HepG2 (cell line): Measurements from ENCODE around the gene SEC14L2. TPM values are rescaled to one million over a fixed set of nuclear protein-coding genes. Genes with fewer than 3 reads are reported as not detected.

Source experiments
- ATAC-seq: fragments of 200-7000 bp; cut with Tn5 transposase; 3 replicates; pipeline ENCODE4 v1.9.1; 2020; ENCODE audit warnings: mild to moderate bottlenecking, moderate library complexity
- BruUV-seq: library from RNA; stranded (reverse); fragments of 400-500 nt; replicated peaks from 2 replicates; lab custom pipeline; 2021; lab: Mats Ljungman, UMichigan
- CTCF ChIA-PET: fragments of 300-600 bp; formaldehyde crosslinking; extraction: SDS; loops from one replicate; lab custom pipeline; 2021; ENCODE audit warnings: low total read pairs, inconsistent platforms, low intra/inter-chr PET ratio; lab: Yijun Ruan, JAX
- POLR2A ChIA-PET: fragments of 350-600 bp; sonication (Branson Sonifier 250); formaldehyde crosslinking; loops from one replicate; lab custom pipeline; 2020; ENCODE audit warnings: antibody characterized with exemption, inconsistent platforms; lab: Yijun Ruan, JAX
- DNase-seq: peaks from one replicate; pipeline ENCODE4 v3.0.0-alpha.2; 2015; ENCODE audit warnings: low spot score
- FAIRE-seq: peaks from 3 replicates; lab custom pipeline; 2011; peaks lifted over from hg19 to GRCh38; lab: Jason Lieb, UNC
- H2AFZ ChIP-seq: one replicate; pipeline ENCODE4 v1.6.1; 2011; ENCODE audit warnings: low read length, inconsistent platforms
- H3K27ac ChIP-seq: fragments of 300-600 bp; 3 replicates; pipeline ENCODE4 v1.8.0; 2011; ENCODE audit warnings: mixed run types, mild to moderate bottlenecking, mixed read lengths, low read length, inconsistent platforms; ENCODE audit not compliant: insufficient read depth; ENCODE audit errors: extremely low read length
- H3K27me3 ChIP-seq, 2 experiments: fragments of 200-600 bp in 1 of 2; 2 replicates in 1 of 2; 3 replicates in 1 of 2; pipeline versions ENCODE4 v1.6.0 to v1.8.0; 2011; ENCODE audit warnings: low read length in 2 of 2, mild to moderate bottlenecking in 2 of 2, moderate library complexity in 2 of 2, inconsistent platforms in 1 of 2; ENCODE audit not compliant: insufficient read depth in 2 of 2, control insufficient read depth in 1 of 2
- H3K36me3 ChIP-seq, 2 experiments: fragments of 200-600 bp in 1 of 2; replicated peaks in 1 of 2; 2 replicates in 1 of 2; 3 replicates in 1 of 2; pipeline versions ENCODE4 v1.5.1 to v1.8.0; 2011; ENCODE audit warnings: low read length in 2 of 2, inconsistent platforms in 1 of 2; ENCODE audit not compliant: insufficient read depth in 2 of 2, control insufficient read depth in 1 of 2
- H3K4me1 ChIP-seq: 2 replicates; pipeline ENCODE4 v1.5.1; 2012; ENCODE audit warnings: low read length, inconsistent platforms; ENCODE audit not compliant: insufficient read depth
- H3K4me2 ChIP-seq: 2 replicates; pipeline ENCODE4 v1.6.0; 2011; ENCODE audit warnings: low read depth, low read length, inconsistent platforms
- H3K4me3 ChIP-seq, 3 experiments: fragments of 200-600 bp in 1 of 3; sonication (generic), shearing (Covaris generic) in 1 of 3; replicated peaks in 1 of 3; 2 replicates each; pipeline ENCODE4 v1.5.1; 2011 to 2016; ENCODE audit warnings: low read length in 3 of 3, inconsistent platforms in 2 of 3, low read depth in 2 of 3, mild to moderate bottlenecking in 2 of 3, control low read depth in 1 of 3, mixed read lengths in 1 of 3; ENCODE audit not compliant: insufficient read depth in 1 of 3
- H3K79me2 ChIP-seq: one replicate; pipeline ENCODE4 v1.6.1; 2011; ENCODE audit warnings: low read length, inconsistent platforms; ENCODE audit not compliant: insufficient read depth
- H3K9ac ChIP-seq: 2 replicates; pipeline ENCODE4 v1.6.0; 2011; ENCODE audit warnings: mild to moderate bottlenecking, low read depth, low read length, inconsistent platforms; ENCODE audit not compliant: insufficient read depth
- H3K9me3 ChIP-seq: 2 replicates; pipeline ENCODE4 v1.5.1; 2012; ENCODE audit warnings: mild to moderate bottlenecking, low read length
- H4K20me1 ChIP-seq: 2 replicates; pipeline ENCODE4 v1.6.0; 2011; ENCODE audit warnings: inconsistent platforms, mild to moderate bottlenecking, low read length, moderate library complexity; ENCODE audit not compliant: insufficient read depth
- EEA1 ChIP-seq: sonication (generic); formaldehyde crosslinking; IDR thresholded peaks from 2 replicates; pipeline ENCODE4 v1.5.1; 2020; ENCODE audit warnings: mild to moderate bottlenecking, missing genetic modification reagents, borderline replicate concordance
- FOXC1 ChIP-seq: sonication (generic); formaldehyde crosslinking; IDR thresholded peaks from 2 replicates; pipeline ENCODE4 v1.8.0; 2022; ENCODE audit warnings: mild to moderate bottlenecking, missing genetic modification reagents, borderline replicate concordance
- FOXJ3 ChIP-seq: sonication (generic); formaldehyde crosslinking; IDR thresholded peaks from 2 replicates; pipeline ENCODE4 v1.4.0; 2020; ENCODE audit warnings: missing genetic modification reagents, mild to moderate bottlenecking, borderline replicate concordance
- FOXM1 ChIP-seq: sonication (generic); formaldehyde crosslinking; IDR thresholded peaks from 2 replicates; pipeline ENCODE4 v1.5.0; 2020; ENCODE audit warnings: missing genetic modification reagents
- HNF4G ChIP-seq, 2 experiments: sonication (generic) in 1 of 2; formaldehyde crosslinking in 1 of 2; IDR thresholded peaks; 2 replicates each; pipeline versions ENCODE4 v1.4.0 to v1.6.1; 2011 to 2020; ENCODE audit warnings: borderline replicate concordance in 2 of 2, low read depth in 2 of 2, mild to moderate bottlenecking in 2 of 2, low read length in 1 of 2, missing genetic modification reagents in 1 of 2, moderate library complexity in 1 of 2
- HNRNPUL1 ChIP-seq: fragments of 200-400 bp; formaldehyde crosslinking; IDR thresholded peaks from 2 replicates; pipeline ENCODE4 v1.6.1; 2017; ENCODE audit warnings: low read depth, mild to moderate bottlenecking, low read length, moderate library complexity
- KDM2A ChIP-seq: sonication (generic); formaldehyde crosslinking; IDR thresholded peaks from 2 replicates; pipeline ENCODE4 v1.4.0; 2020; ENCODE audit warnings: low read depth, missing genetic modification reagents, borderline replicate concordance
- LCORL ChIP-seq, 2 experiments: fragments of 450-650 bp in 1 of 2; sonication (generic) in 1 of 2; formaldehyde crosslinking in 1 of 2; IDR thresholded peaks; 2 replicates each; pipeline versions ENCODE4 v1.5.0 to v1.6.1; 2017 to 2020; ENCODE audit warnings: antibody characterized with exemption in 1 of 2, missing genetic modification reagents in 1 of 2
- MYC ChIP-seq: sonication (generic); formaldehyde crosslinking; IDR thresholded peaks from 2 replicates; pipeline ENCODE4 v1.9.0; 2021; ENCODE audit warnings: missing genetic modification reagents, borderline replicate concordance
- NFYC ChIP-seq: IDR thresholded peaks from 2 replicates; pipeline ENCODE4 v1.6.1; 2016; ENCODE audit warnings: missing genetic modification reagents, missing compliant biosample characterization
- POLR2AphosphoS2 ChIP-seq: IDR thresholded peaks from 2 replicates; pipeline ENCODE4 v1.6.1; 2011; ENCODE audit warnings: low read depth, low read length, improper control_type of control experiment
- SCMH1 ChIP-seq: sonication (generic); formaldehyde crosslinking; IDR thresholded peaks from 2 replicates; pipeline ENCODE4 v1.9.0; 2021; ENCODE audit warnings: missing genetic modification reagents, mild to moderate bottlenecking, borderline replicate concordance
- SMC3 ChIP-seq: IDR thresholded peaks from 2 replicates; pipeline ENCODE4 v1.6.1; 2011; ENCODE audit warnings: low read length, improper control_type of control experiment
- TCF7 ChIP-seq: sonication (generic); IDR thresholded peaks from 2 replicates; pipeline ENCODE4 v1.6.1; 2016; ENCODE audit warnings: antibody characterized with exemption, low read depth
- XRCC5 ChIP-seq: fragments of 200-400 bp; formaldehyde crosslinking; optimal IDR thresholded peaks from 2 replicates; pipeline ENCODE3; 2017; ENCODE audit warnings: mild to moderate bottlenecking, low read length
- YY1 ChIP-seq: IDR thresholded peaks from 2 replicates; pipeline ENCODE4 v1.6.1; 2011; ENCODE audit warnings: low read length, low read depth, moderate library complexity, mild to moderate bottlenecking; ENCODE audit not compliant: insufficient read depth, insufficient replicate concordance
- ZNF121 ChIP-seq: sonication (generic); formaldehyde crosslinking; IDR thresholded peaks from 2 replicates; pipeline ENCODE4 v1.5.0; 2020; ENCODE audit warnings: mild to moderate bottlenecking, missing genetic modification reagents
- ZNF644 ChIP-seq: IDR thresholded peaks from 2 replicates; pipeline ENCODE4 v1.6.1; 2016; ENCODE audit warnings: low read depth
- ZNF792 ChIP-seq: IDR thresholded peaks from 2 replicates; pipeline ENCODE4 v1.6.1; 2016
- WGBS: methylation state at CpG from one replicate; pipeline ENCODE4 v1.1.6; 2017; ENCODE audit warnings: low lambda C conversion rate; 5-methylcytosine and 5-hydroxymethylcytosine counted together
- in situ Hi-C: cut with HindIII; loops from 2 replicates; pipeline ENCODE4 v1.10.0; 2017; ENCODE audit warnings: low pct_unique_long_range_greater_than_20kb; ENCODE audit not compliant: extremely low pct_ligation_motif_present
- intact Hi-C: fragments of 100-400 bp; cut with micrococcal nuclease; formaldehyde crosslinking; loops from one replicate; pipeline ENCODE4 v1.10.0; 2022; ENCODE audit not compliant: unreplicated experiment
- polyA plus RNA-seq, 8 experiments: library from polyadenylated mRNA; depleted of rRNA in 3 of 8; stranded (reverse) in 7 of 8; unstranded in 1 of 8; fragments of >200 nt; fragmentation: Illumina TruSeq in 4 of 8; extraction: Trizol in 4 of 8; gene quantifications; 2 replicates each; pipeline versions ENCODE4 v1.2.1 to v1.2.3, GENCODE V29; 2011 to 2016; ENCODE audit warnings: low read depth in 4 of 8, missing spikeins in 1 of 8, mixed read lengths in 1 of 8; ENCODE audit not compliant: insufficient read depth in 1 of 8
- total RNA-seq, 5 experiments: library from RNA; depleted of rRNA; stranded (reverse); fragments of >200 nt; fragmentation: Illumina TruSeq; extraction: Trizol; gene quantifications; 2 replicates each; pipeline ENCODE4 v1.2.3, GENCODE V29; 2016; ENCODE audit warnings: low read depth in 1 of 5
- TF ChIP-seq, protein P1 (sequence below): IDR thresholded peaks from 2 replicates; pipeline ENCODE4 v1.6.1; 2016; ENCODE audit warnings: low read depth, control low read depth
- TF ChIP-seq, protein P2 (sequence below): sonication (generic); formaldehyde crosslinking; IDR thresholded peaks from 2 replicates; pipeline ENCODE4 v1.5.0; 2020; ENCODE audit warnings: missing genetic modification reagents, mild to moderate bottlenecking, borderline replicate concordance

The SEC14L2 gene
- total and polyA plus RNA-seq, 2 of the 13 experiments (the other 11 are each of a cell fraction or from before 2014, with no cell fraction given), result 4.1 to 5.1 TPM

DNA sequence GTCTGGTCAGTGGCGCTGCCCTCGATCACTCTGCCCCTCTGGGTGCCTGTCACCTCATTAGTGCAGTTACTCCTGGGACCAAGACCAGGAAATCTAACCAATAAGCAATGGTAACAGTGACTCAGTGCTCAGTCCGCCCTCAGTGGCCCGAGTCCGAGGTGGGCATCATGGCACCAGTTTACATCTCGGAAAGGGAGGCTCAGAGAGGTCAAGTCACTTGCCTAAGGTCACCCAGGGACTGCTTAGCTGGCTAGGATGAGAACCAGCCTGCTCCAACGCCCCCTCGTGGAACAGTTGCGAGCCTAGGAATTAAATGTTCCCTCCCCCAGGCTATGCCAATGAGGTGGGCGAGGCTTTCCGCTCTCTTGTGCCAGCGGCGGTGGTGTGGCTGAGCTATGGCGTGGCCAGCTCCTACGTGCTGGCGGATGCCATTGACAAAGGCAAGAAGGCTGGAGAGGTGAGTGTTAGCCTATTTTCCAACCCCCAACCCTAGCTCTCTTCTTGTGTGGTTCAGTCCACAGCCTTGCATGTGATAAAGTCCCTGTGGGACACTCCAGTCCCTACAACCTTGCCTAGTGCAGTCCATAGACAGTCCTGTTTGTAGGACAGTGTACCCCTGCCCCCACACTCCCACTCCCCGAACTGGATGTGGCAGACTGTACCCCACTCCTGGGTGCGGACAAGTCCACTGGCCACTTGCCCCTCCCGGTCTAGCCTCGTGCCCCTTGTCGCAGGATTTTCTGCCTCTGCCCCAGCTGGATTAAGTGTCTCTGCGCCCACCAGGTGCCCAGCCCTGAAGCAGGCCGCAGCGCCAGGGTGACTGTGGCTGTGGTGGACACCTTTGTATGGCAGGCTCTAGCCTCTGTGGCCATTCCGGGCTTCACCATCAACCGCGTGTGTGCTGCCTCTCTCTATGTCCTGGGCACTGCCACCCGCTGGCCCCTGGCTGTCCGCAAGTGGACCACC is 29.9 kb downstream of the SEC14L2 start:
- Histone ChIP-seq H3K4me2 (peak overlapping the region; percentile 99), H3K36me3 (peaks cover 0 to 5% of the 10 kb centered on the region in 2 experiments; a peak in 2 of 5 replicates), H3K9me3 (no peaks in the 10 kb centered on the region), H3K27me3 (no peaks in the 10 kb centered on the region), H4K20me1 (no peaks in the 10 kb centered on the region), H3K27ac (peak overlapping the region; percentile 70), H3K4me3 (peak overlapping the region; percentile 68 to 89 (median 68); a peak in 5 of 6 replicates), H2AFZ (no peak overlapping the region), H3K9ac (peak overlapping the region; percentile 68; the same call in 1 of the 2 replicates), H3K79me2 (peaks cover 12% of the 10 kb centered on the region), H3K4me1 (peaks cover 31% of the 10 kb centered on the region)
- FAIRE-seq (peak; percentile 71), ATAC-seq (peak; percentile 16), DNase-seq (peak; percentile 70)
- intact Hi-C loops (loop anchor here (1.0 kb wide), 1 partner anchor 35 kb away; no protein-coding TSS in a partner anchor), in situ Hi-C loops (loop anchor here (5.0 kb wide), 1 partner anchor 34 kb away; no protein-coding TSS in a partner anchor)
- BruUV-seq, result no TSS peak
- ChIA-PET CTCF (interaction anchor here (1.4 to 2.5 kb wide), 3 partner anchors 35 to 40 kb away, joined by 4 to 43 read pairs (median 5); partner anchors contain the start of gene RNF215), POLR2A (interaction anchor here (1.0 to 7.2 kb wide), 3 partner anchors 13 to 39 kb away, joined by 3 to 164 read pairs (median 5); partner anchors contain the start of genes RNF215 and SEC14L2)
- WGBS, result 77% methylated on average over 27 of the region's 29 CpGs
- TF ChIP-seq, protein P1, sequence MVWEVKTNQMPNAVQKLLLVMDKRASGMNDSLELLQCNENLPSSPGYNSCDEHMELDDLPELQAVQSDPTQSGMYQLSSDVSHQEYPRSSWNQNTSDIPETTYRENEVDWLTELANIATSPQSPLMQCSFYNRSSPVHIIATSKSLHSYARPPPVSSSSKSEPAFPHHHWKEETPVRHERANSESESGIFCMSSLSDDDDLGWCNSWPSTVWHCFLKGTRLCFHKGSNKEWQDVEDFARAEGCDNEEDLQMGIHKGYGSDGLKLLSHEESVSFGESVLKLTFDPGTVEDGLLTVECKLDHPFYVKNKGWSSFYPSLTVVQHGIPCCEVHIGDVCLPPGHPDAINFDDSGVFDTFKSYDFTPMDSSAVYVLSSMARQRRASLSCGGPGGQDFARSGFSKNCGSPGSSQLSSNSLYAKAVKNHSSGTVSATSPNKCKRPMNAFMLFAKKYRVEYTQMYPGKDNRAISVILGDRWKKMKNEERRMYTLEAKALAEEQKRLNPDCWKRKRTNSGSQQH, result 0 out of 2 replicates have a peak, but pooled peaks have one; percentile 36
- TF ChIP-seq YY1, result no peak
- TF ChIP-seq FOXC1, result no peak
- no peak for TF ChIP-seq ZNF792 (CRISPR knock-in tag)
- TF ChIP-seq ZNF121, result no peak; the same call in 1 of the 2 replicates
- no peak for TF ChIP-seq TCF7
- TF ChIP-seq KDM2A (CRISPR knock-in tag), result no peak; the same call in 1 of the 2 replicates
- TF ChIP-seq NFYC (CRISPR knock-in tag), result no peak
- TF ChIP-seq FOXM1, result no peak
- TF ChIP-seq HNF4G (IDR thresholded peaks at IDR 0.05; ENCODE audit: borderline replicate concordance, low read depth, low read length), result no peak
- no peak for TF ChIP-seq HNF4G (CRISPR knock-in tag; IDR thresholded peaks at IDR 0.05; ENCODE audit: borderline replicate concordance, low read depth)
- TF ChIP-seq POLR2AphosphoS2, result no peak
- TF ChIP-seq LCORL (IDR thresholded peaks at IDR 0.05), result no peak
- TF ChIP-seq LCORL (CRISPR knock-in tag; IDR thresholded peaks at IDR 0.05), result 0 out of 2 replicates have a peak, but pooled peaks have one; percentile 5
- peak; percentile 73 for TF ChIP-seq SMC3
- no peak for TF ChIP-seq ZNF644 (CRISPR knock-in tag)
- TF ChIP-seq MYC, result no peak
- no peak for TF ChIP-seq HNRNPUL1
- TF ChIP-seq XRCC5, result peak; percentile 54
- TF ChIP-seq EEA1 (CRISPR knock-in tag), result no peak
- no peak for TF ChIP-seq FOXJ3 (CRISPR knock-in tag)
- TF ChIP-seq, protein P2, sequence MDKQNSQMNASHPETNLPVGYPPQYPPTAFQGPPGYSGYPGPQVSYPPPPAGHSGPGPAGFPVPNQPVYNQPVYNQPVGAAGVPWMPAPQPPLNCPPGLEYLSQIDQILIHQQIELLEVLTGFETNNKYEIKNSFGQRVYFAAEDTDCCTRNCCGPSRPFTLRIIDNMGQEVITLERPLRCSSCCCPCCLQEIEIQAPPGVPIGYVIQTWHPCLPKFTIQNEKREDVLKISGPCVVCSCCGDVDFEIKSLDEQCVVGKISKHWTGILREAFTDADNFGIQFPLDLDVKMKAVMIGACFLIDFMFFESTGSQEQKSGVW (CRISPR knock-in tag), result no peak
- TF ChIP-seq SCMH1 (CRISPR knock-in tag), result no peak
